Measurements from ENCODE around the gene ZNF124.

DNA sequence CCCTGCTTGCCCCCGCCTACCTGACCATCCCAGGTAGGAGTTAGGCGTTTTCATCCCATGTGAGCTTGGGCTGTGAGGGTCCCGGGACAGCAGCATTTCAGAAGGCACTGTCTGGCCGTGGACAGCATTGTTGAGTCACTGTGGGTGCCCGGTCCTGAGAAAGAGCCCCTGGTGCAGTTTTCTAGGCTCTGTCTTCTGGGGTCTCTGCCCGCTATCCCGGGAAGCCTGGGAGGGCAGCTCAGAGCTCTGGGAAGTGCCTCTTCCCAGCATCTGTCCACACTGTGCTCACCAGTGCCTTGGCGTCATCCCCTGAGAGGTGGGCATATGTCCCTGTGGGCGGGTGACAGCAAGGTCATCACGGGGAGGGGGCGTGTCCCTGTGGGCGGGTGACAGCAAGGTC is 56.3 kb downstream of the ZNF124 start:
- TF ChIP-seq, protein P1, sequence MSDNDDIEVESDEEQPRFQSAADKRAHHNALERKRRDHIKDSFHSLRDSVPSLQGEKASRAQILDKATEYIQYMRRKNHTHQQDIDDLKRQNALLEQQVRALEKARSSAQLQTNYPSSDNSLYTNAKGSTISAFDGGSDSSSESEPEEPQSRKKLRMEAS (CRISPR knock-in tag; IDR thresholded peaks at IDR 0.05): no peak
- TF ChIP-seq, protein P2, sequence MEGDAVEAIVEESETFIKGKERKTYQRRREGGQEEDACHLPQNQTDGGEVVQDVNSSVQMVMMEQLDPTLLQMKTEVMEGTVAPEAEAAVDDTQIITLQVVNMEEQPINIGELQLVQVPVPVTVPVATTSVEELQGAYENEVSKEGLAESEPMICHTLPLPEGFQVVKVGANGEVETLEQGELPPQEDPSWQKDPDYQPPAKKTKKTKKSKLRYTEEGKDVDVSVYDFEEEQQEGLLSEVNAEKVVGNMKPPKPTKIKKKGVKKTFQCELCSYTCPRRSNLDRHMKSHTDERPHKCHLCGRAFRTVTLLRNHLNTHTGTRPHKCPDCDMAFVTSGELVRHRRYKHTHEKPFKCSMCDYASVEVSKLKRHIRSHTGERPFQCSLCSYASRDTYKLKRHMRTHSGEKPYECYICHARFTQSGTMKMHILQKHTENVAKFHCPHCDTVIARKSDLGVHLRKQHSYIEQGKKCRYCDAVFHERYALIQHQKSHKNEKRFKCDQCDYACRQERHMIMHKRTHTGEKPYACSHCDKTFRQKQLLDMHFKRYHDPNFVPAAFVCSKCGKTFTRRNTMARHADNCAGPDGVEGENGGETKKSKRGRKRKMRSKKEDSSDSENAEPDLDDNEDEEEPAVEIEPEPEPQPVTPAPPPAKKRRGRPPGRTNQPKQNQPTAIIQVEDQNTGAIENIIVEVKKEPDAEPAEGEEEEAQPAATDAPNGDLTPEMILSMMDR (IDR thresholded peaks at IDR 0.05): no peak
- no peak for TF ChIP-seq GRHL2 (CRISPR knock-in tag; IDR thresholded peaks at IDR 0.05; ENCODE audit: insufficient replicate concordance, severe bottlenecking)
- TF ChIP-seq, protein P3, sequence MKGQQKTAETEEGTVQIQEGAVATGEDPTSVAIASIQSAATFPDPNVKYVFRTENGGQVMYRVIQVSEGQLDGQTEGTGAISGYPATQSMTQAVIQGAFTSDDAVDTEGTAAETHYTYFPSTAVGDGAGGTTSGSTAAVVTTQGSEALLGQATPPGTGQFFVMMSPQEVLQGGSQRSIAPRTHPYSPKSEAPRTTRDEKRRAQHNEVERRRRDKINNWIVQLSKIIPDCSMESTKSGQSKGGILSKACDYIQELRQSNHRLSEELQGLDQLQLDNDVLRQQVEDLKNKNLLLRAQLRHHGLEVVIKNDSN (CRISPR knock-in tag; IDR thresholded peaks at IDR 0.05): no peak
- TF ChIP-seq ZNF138 (CRISPR knock-in tag; conservative IDR thresholded peaks at IDR 0.05): no peak
- TF ChIP-seq NFYB (CRISPR knock-in tag; conservative IDR thresholded peaks at IDR 0.05; ENCODE audit: low read depth): no peak

All from WTC11 (cell line).